ENCODE data around the gene NFIA.

DNA sequence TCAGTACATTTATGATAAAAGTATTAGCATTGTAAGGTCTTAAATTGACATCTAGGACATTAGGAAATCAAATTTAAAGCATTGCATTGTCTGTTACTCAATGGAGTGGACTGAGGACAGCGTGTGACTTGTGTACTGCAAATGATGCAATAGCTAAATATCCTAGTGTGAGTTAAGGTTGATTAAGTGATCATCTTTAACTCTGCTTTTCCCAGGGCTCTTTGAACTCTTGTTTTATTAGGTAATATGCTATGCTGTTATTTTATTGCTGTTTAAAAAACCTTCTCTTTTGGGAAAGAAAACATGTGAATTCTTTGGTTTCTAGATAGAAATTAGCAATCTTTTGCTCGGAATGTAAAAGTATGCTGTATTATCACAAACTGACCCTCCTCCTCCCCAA lies 38.6 kb downstream of the NFIA start:
- TF ChIP-seq CTCF (conservative IDR thresholded peaks at IDR 0.05 in 1 of 2, IDR thresholded peaks at IDR 0.05 in 1 of 2; ENCODE audit: extremely low read depth in 1 of 2, insufficient read depth in 1 of 2, low read depth in 1 of 2, low read length in 2 of 2) (no peak), EZH2 (IDR thresholded peaks at IDR 0.05; ENCODE audit: borderline replicate concordance, low read length) (no peak)
